ENCODE measurements around the gene HOXB7. TPM values are rescaled to one million over a fixed set of nuclear protein-coding genes. Genes with fewer than 3 reads are reported as not detected.

HOXB7 gene
- total RNA-seq, 4 donors from 2014 or later = 10.7 to 22.8 (median 19.0) TPM

- peaks cover 0 to 24% of the 10 kb centered on the region in 2 donors for H3K27me3 ChIP-seq
- H3K27ac ChIP-seq = peak overlapping the region in 1 of 4 donors; percentile 5
Measured at GRCh38 chr17:48623583-48623982, 12.8 kb upstream of the HOXB7 start.

GRCh38 chr17:48622857-48623256, 12.0 kb upstream of the HOXB7 start:
- peaks cover 0 to 28% of the 10 kb centered on the region in 2 donors for H3K27me3 ChIP-seq
- TF ChIP-seq CTCF (IDR thresholded peaks at IDR 0.05) (no peak), POLR2A (IDR thresholded peaks at IDR 0.05) (no peak)
- DNase-seq = no peak
- no peak overlapping the region for H3K4me3 ChIP-seq
- peaks cover 6 to 68% (median 11%) of the 10 kb centered on the region in 4 donors for H3K4me1 ChIP-seq
- H3K27ac ChIP-seq = peak overlapping the region in 1 of 4 donors; percentile 5
- H3K9me3 ChIP-seq = no peaks in the 10 kb centered on the region
- no peaks in the 10 kb centered on the region for H3K36me3 ChIP-seq

More at GRCh38 chr17:48623583-48623982, 12.8 kb upstream of the HOXB7 start:
- Histone ChIP-seq H3K4me1 (peaks cover 6 to 62% (median 11%) of the 10 kb centered on the region in 4 donors), H3K9me3 (no peaks in the 10 kb centered on the region), H3K36me3 (no peaks in the 10 kb centered on the region), H3K4me3 (no peak overlapping the region)
- no peak for DNase-seq
- TF ChIP-seq CTCF (IDR thresholded peaks at IDR 0.05) = no peak
- no peak for TF ChIP-seq POLR2A (IDR thresholded peaks at IDR 0.05)

GRCh38 chr17:48621410-48622392, 10.9 kb upstream of the HOXB7 start:
- TF ChIP-seq CTCF (IDR thresholded peaks at IDR 0.05) = no peak
- no peak for TF ChIP-seq POLR2A (IDR thresholded peaks at IDR 0.05)
- Histone ChIP-seq H3K4me3 (no peak overlapping the region), H3K36me3 (no peaks in the 10 kb centered on the region), H3K27ac (peak overlapping the region in 1 of 4 donors; percentile 5), H3K4me1 (peaks cover 2 to 66% (median 9%) of the 10 kb centered on the region in 4 donors), H3K9me3 (no peaks in the 10 kb centered on the region), H3K27me3 (peaks cover 0 to 19% of the 10 kb centered on the region in 2 donors)
- no peak for DNase-seq

GRCh38 chr17:48620461-48621139, 9.8 kb upstream of the HOXB7 start:
- no peak for TF ChIP-seq CTCF (IDR thresholded peaks at IDR 0.05)
- TF ChIP-seq POLR2A (IDR thresholded peaks at IDR 0.05) = no peak
- Histone ChIP-seq H3K9me3 (no peaks in the 10 kb centered on the region), H3K27ac (peak overlapping the region in 3 of 4 donors; percentile 9 to 59 (median 34)), H3K36me3 (no peaks in the 10 kb centered on the region), H3K4me1 (peaks cover 0 to 57% (median 5%) of the 10 kb centered on the region in 4 donors), H3K4me3 (no peak overlapping the region), H3K27me3 (peaks cover 0 to 26% of the 10 kb centered on the region in 2 donors)
- DNase-seq = peak in 1 of 3 donors; percentile 49

GRCh38 chr17:48619826-48620449, 9.1 kb upstream of the HOXB7 start:
- Histone ChIP-seq H3K27ac (peak overlapping the region in 3 of 4 donors; percentile 9 to 59 (median 22)), H3K4me3 (no peak overlapping the region), H3K9me3 (no peaks in the 10 kb centered on the region), H3K36me3 (no peaks in the 10 kb centered on the region), H3K27me3 (peaks cover 0 to 24% of the 10 kb centered on the region in 2 donors), H3K4me1 (peaks cover 0 to 50% (median 2%) of the 10 kb centered on the region in 4 donors)
- TF ChIP-seq POLR2A (IDR thresholded peaks at IDR 0.05) = no peak
- TF ChIP-seq CTCF (IDR thresholded peaks at IDR 0.05) = no peak
- no peak for DNase-seq

Data from Peyer's patch (tissue), 4 donors.